WTC11 (cell line): ENCODE data around the gene DBH. TPM values are rescaled to one million over a fixed set of nuclear protein-coding genes. Genes with fewer than 3 reads are reported as not detected.

Experiments
- ATAC-seq: fragments of 200-7000 bp; cut with Tn5 transposase; 2 replicates; pipeline ENCODE4 v1.10.0; 2021; ENCODE audit warnings: mild to moderate bottlenecking, moderate library complexity
- CTCF ChIA-PET: fragments of 300-600 bp; sonication (Branson Sonifier 250); formaldehyde crosslinking; loops from one replicate; lab custom pipeline; 2021; ENCODE audit warnings: antibody characterized with exemption; lab: Charles Lee
- POLR2A ChIA-PET: fragments of 350-600 bp; sonication (Branson Sonifier 250); formaldehyde crosslinking; loops from one replicate; lab custom pipeline; 2021; ENCODE audit warnings: antibody characterized with exemption; lab: Charles Lee
- DNase-seq: peaks from one replicate; pipeline ENCODE4 v3.0.0; 2021; ENCODE audit warnings: low spot score
- H3K27ac Mint-ChIP-seq: 2 replicates; pipeline ENCODE4 v1.8.0; 2021; ENCODE audit warnings: mixed read lengths
- H3K27me3 Mint-ChIP-seq: 2 replicates; pipeline ENCODE4 v1.8.0; 2021; ENCODE audit warnings: low read depth, mild to moderate bottlenecking, moderate library complexity, mixed read lengths
- H3K36me3 Mint-ChIP-seq: 2 replicates; pipeline ENCODE4 v1.8.0; 2021; ENCODE audit warnings: mixed read lengths
- H3K4me1 Mint-ChIP-seq: 2 replicates; pipeline ENCODE4 v1.8.0; 2022; ENCODE audit warnings: mixed read lengths
- H3K4me3 Mint-ChIP-seq: 2 replicates; pipeline ENCODE4 v1.8.0; 2021; ENCODE audit warnings: mild to moderate bottlenecking, moderate library complexity, mixed read lengths
- H3K9me3 Mint-ChIP-seq: 2 replicates; pipeline ENCODE4 v1.8.0; 2021; ENCODE audit warnings: mixed read lengths
- ARID4B ChIP-seq: sonication (generic); formaldehyde crosslinking; IDR thresholded peaks from 2 replicates; pipeline ENCODE4 v1.8.0; 2023; ENCODE audit warnings: missing genetic modification reagents, mild to moderate bottlenecking, borderline replicate concordance
- CTCF ChIP-seq: fragments of 200-600 bp; IDR thresholded peaks from 2 replicates; pipeline ENCODE4 v1.8.0; 2022; ENCODE audit warnings: antibody characterized with exemption
- ELF4 ChIP-seq: sonication (generic); formaldehyde crosslinking; IDR thresholded peaks from 2 replicates; pipeline ENCODE4 v1.8.1; 2022; ENCODE audit warnings: low read depth, mild to moderate bottlenecking, moderate library complexity, missing genetic modification reagents
- ETV6 ChIP-seq: sonication (generic); formaldehyde crosslinking; IDR thresholded peaks from 2 replicates; pipeline ENCODE4 v1.8.1; 2022; ENCODE audit warnings: mild to moderate bottlenecking, missing genetic modification reagents
- FOXK1 ChIP-seq: sonication (generic); formaldehyde crosslinking; IDR thresholded peaks from 2 replicates; pipeline ENCODE4 v1.8.0; 2022; ENCODE audit warnings: mild to moderate bottlenecking, moderate library complexity, missing genetic modification reagents
- HMGA2 ChIP-seq: fragments of 250-450 bp; sonication (Bioruptor Pico); IDR thresholded peaks from 2 replicates; pipeline ENCODE4 v1.4.0; 2021; ENCODE audit warnings: mild to moderate bottlenecking, moderate library complexity
- IRF1 ChIP-seq: sonication (generic); formaldehyde crosslinking; IDR thresholded peaks from 2 replicates; pipeline ENCODE4 v1.8.0; 2023; ENCODE audit warnings: missing genetic modification reagents
- JAZF1 ChIP-seq: fragments of 250-450 bp; sonication (Bioruptor Pico); IDR thresholded peaks from 2 replicates; pipeline ENCODE4 v1.9.0; 2021; ENCODE audit warnings: moderate library complexity, mild to moderate bottlenecking, inconsistent platforms
- MXD4 ChIP-seq: fragments of 250-450 bp; sonication (Bioruptor Pico); IDR thresholded peaks from 2 replicates; pipeline ENCODE4 v1.8.0; 2021; ENCODE audit warnings: mild to moderate bottlenecking, moderate library complexity, borderline replicate concordance
- PREB ChIP-seq: sonication (generic); formaldehyde crosslinking; IDR thresholded peaks from 2 replicates; pipeline ENCODE4 v1.8.1; 2022; ENCODE audit warnings: mild to moderate bottlenecking, missing genetic modification reagents, moderate library complexity, borderline replicate concordance
- PRRX2 ChIP-seq: fragments of 250-450 bp; sonication (Bioruptor Pico); IDR thresholded peaks from 2 replicates; pipeline ENCODE4 v1.8.0; 2021; ENCODE audit warnings: mild to moderate bottlenecking
- RELA ChIP-seq: sonication (generic); formaldehyde crosslinking; IDR thresholded peaks from 2 replicates; pipeline ENCODE4 v1.8.1; 2022; ENCODE audit warnings: missing genetic modification reagents, mild to moderate bottlenecking, borderline replicate concordance
- ZBTB21 ChIP-seq: sonication (generic); formaldehyde crosslinking; IDR thresholded peaks from 2 replicates; pipeline ENCODE4 v1.8.1; 2023; ENCODE audit warnings: mild to moderate bottlenecking, missing genetic modification reagents, borderline replicate concordance
- ZNF121 ChIP-seq: sonication (generic); formaldehyde crosslinking; IDR thresholded peaks from 2 replicates; pipeline ENCODE4 v1.8.0; 2023; ENCODE audit warnings: missing genetic modification reagents
- ZNF219 ChIP-seq: sonication (generic); formaldehyde crosslinking; IDR thresholded peaks from 2 replicates; pipeline ENCODE4 v1.8.0; 2023; ENCODE audit warnings: missing genetic modification reagents, mild to moderate bottlenecking, borderline replicate concordance
- ZNF232 ChIP-seq: sonication (generic); formaldehyde crosslinking; IDR thresholded peaks from 2 replicates; pipeline ENCODE4 v1.8.0; 2022; ENCODE audit warnings: mild to moderate bottlenecking, missing genetic modification reagents
- ZNF396 ChIP-seq: fragments of 250-450 bp; sonication (Bioruptor Pico); IDR thresholded peaks from 2 replicates; pipeline ENCODE4 v1.8.0; 2021; ENCODE audit warnings: mild to moderate bottlenecking, moderate library complexity, borderline replicate concordance
- ZNF416 ChIP-seq: fragments of 250-450 bp; sonication (Bioruptor Pico); IDR thresholded peaks from 2 replicates; pipeline ENCODE4 v1.9.0; 2021; ENCODE audit warnings: mild to moderate bottlenecking, inconsistent platforms
- total RNA-seq: library from RNA; stranded (reverse); gene quantifications from 3 replicates; pipeline ENCODE4 v1.2.3, GENCODE V29; 2021
- TF ChIP-seq, protein P1 (sequence below): sonication (generic); formaldehyde crosslinking; IDR thresholded peaks from 2 replicates; pipeline ENCODE4 v1.8.0; 2022; ENCODE audit warnings: mild to moderate bottlenecking, missing genetic modification reagents
- TF ChIP-seq, protein P2 (sequence below): sonication (generic); formaldehyde crosslinking; IDR thresholded peaks from 2 replicates; pipeline ENCODE4 v1.8.1; 2023; ENCODE audit warnings: mild to moderate bottlenecking, missing genetic modification reagents, moderate library complexity

DBH gene
- total RNA-seq, 1 experiment from 2014 or later, result 0.24 TPM

GRCh38 chr9:133677126-133678010 lies 41.2 kb downstream of the DBH start:
- ATAC-seq (no peak), DNase-seq (no peak)
- TF ChIP-seq JAZF1 (CRISPR knock-in tag), result no peak
- TF ChIP-seq ARID4B (CRISPR knock-in tag), result no peak
- TF ChIP-seq ZNF396 (CRISPR knock-in tag), result no peak
- no peak for TF ChIP-seq ZNF416 (CRISPR knock-in tag)
- no peak for TF ChIP-seq IRF1 (CRISPR knock-in tag)
- no peak for TF ChIP-seq PRRX2
- TF ChIP-seq, protein P1, sequence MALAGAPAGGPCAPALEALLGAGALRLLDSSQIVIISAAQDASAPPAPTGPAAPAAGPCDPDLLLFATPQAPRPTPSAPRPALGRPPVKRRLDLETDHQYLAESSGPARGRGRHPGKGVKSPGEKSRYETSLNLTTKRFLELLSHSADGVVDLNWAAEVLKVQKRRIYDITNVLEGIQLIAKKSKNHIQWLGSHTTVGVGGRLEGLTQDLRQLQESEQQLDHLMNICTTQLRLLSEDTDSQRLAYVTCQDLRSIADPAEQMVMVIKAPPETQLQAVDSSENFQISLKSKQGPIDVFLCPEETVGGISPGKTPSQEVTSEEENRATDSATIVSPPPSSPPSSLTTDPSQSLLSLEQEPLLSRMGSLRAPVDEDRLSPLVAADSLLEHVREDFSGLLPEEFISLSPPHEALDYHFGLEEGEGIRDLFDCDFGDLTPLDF (CRISPR knock-in tag), result no peak
- TF ChIP-seq ZBTB21, result no peak
- no peak for TF ChIP-seq ZNF219
- TF ChIP-seq PREB (CRISPR knock-in tag), result no peak
- no peak for TF ChIP-seq ELF4
- TF ChIP-seq ZNF121 (CRISPR knock-in tag), result no peak
- H3K4me1 Mint-ChIP-seq, result peaks cover 17% of the 10 kb centered on the region
- H3K9me3 Mint-ChIP-seq, result no peaks in the 10 kb centered on the region
- no peaks in the 10 kb centered on the region for H3K27me3 Mint-ChIP-seq
- no peaks in the 10 kb centered on the region for H3K36me3 Mint-ChIP-seq
- POLR2A ChIA-PET, result no interaction called here
- H3K27ac Mint-ChIP-seq, result peak overlapping the region; percentile 45
- CTCF ChIA-PET, result no interaction called here
- no peak overlapping the region for H3K4me3 Mint-ChIP-seq

- Mint-ChIP-seq H3K4me1 (peaks cover 17% of the 10 kb centered on the region), H3K9me3 (no peaks in the 10 kb centered on the region), H3K27ac (peak overlapping the region; percentile 65; the same call in 1 of the 2 replicates)
- no peak for ATAC-seq
- TF ChIP-seq ZNF232 (CRISPR knock-in tag) (no peak), ETV6 (CRISPR knock-in tag) (no peak), PRRX2 (no peak), RELA (CRISPR knock-in tag) (no peak), FOXK1 (CRISPR knock-in tag) (no peak), MXD4 (no peak), HMGA2 (CRISPR knock-in tag) (no peak), CTCF (no peak)
- TF ChIP-seq, protein P2, sequence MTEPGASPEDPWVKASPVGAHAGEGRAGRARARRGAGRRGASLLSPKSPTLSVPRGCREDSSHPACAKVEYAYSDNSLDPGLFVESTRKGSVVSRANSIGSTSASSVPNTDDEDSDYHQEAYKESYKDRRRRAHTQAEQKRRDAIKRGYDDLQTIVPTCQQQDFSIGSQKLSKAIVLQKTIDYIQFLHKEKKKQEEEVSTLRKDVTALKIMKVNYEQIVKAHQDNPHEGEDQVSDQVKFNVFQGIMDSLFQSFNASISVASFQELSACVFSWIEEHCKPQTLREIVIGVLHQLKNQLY (CRISPR knock-in tag), result no peak
- TF ChIP-seq, all 79 proteins: peak for 0
- POLR2A ChIA-PET, result no interaction called here
- no peaks in the 10 kb centered on the region for H3K27me3 Mint-ChIP-seq
- CTCF ChIA-PET, result interaction anchor here (1.1 to 1.6 kb wide), 2 partner anchors 64 to 74 kb away, joined by 3 to 4 read pairs; no protein-coding TSS in a partner anchor
- no peak for DNase-seq
- H3K4me3 Mint-ChIP-seq, result no peak overlapping the region
- no peaks in the 10 kb centered on the region for H3K36me3 Mint-ChIP-seq
Observed at GRCh38 chr9:133679056-133679455, 42.9 kb downstream of the DBH start.
